ENCODE data around the gene PRKN.

The PRKN gene

GRCh38 chr6:161575523-161576254 lies 1151.9 kb downstream of the PRKN start:
- DNase-seq (ENCODE audit: low read depth in 2 of 2, low spot score in 1 of 2): no peak

GRCh38 chr6:161568885-161569456 lies 1158.6 kb downstream of the PRKN start:
- no peak for DNase-seq (ENCODE audit: low read depth in 2 of 2, low spot score in 1 of 2)

GRCh38 chr6:161564952-161565351 lies 1162.6 kb downstream of the PRKN start:
- DNase-seq (ENCODE audit: low read depth in 2 of 2, low spot score in 1 of 2): no peak

DNA sequence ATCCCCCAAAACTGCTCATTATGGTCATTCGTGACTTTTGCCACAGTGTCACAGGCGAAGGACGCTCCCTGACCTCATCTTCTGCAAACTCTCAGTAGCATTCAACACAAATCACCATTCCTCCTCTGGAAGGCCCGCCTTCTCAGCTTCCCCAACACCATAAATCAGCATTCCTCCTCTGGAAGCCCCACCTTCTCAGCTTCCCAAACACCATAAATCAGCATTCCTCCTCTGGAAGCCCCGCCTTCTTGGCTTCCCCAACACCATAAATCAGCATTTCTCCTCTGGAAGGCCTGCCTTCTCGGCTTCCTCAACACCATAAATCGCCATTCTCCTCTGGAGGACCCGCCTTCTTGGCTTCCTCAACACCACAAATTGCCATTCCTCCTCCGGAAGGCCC lies 1165.7 kb downstream of the PRKN start:
- no peak for DNase-seq (ENCODE audit: low read depth in 2 of 2, low spot score in 1 of 2)

DNA sequence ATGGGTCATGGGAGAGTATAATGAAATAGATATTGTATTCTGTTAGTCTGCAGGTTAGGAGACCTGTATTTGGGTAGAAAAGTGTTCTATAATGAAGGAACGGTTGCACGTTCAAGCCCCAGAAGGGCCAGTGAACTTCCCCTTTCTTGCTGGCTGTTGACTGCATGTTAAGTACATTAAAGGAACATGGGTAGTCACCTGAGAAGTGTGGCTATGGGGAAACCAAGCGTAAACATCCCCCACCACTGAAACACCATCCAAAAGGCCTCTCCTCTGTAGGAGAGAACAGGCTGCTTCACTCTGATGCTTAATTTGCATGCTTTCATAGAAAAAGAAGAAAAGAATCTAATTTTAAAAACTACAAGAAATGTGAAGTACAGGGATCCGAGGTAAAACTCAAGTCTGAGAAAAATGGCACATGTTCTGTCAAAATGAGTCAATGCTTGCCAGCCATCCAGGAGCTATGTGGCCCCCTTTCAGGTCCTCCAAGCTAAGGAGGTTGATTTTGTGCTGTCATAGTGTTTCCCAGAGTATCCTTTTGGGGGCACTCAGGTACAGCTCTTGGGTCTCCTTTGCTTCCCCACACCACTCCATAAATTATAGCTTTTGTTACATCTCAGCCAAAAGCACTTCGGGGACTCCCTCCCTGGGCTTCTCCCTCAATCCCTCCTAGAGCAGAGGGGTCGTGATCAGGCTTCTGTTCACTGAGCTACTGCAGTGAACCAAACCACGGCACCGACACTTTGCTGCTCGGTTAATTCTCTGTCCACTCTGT lies 1170.0 kb downstream of the PRKN start:
- DNase-seq (ENCODE audit: low read depth in 2 of 2, low spot score in 1 of 2): no peak

DNA sequence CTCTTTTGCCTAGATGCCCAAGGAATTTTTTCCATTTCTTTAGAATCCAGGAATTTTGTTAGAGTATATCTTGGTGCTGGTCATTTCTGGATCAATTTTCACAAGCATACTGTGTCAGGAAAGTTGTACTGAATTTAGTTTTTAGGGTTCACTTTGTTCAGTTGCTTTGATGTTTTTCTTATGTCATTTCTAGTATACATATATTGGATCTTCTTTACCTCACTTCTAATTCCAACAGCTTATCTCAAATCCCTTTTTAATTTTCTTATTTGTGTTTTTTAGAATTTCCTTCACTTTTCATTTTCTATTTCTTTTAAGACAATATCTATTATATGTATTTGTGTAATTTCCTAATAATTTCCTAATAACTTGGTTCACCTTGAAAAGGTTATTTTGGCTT lies 1172.7 kb downstream of the PRKN start:
- DNase-seq (ENCODE audit: low read depth in 2 of 2, low spot score in 1 of 2): no peak

DNA sequence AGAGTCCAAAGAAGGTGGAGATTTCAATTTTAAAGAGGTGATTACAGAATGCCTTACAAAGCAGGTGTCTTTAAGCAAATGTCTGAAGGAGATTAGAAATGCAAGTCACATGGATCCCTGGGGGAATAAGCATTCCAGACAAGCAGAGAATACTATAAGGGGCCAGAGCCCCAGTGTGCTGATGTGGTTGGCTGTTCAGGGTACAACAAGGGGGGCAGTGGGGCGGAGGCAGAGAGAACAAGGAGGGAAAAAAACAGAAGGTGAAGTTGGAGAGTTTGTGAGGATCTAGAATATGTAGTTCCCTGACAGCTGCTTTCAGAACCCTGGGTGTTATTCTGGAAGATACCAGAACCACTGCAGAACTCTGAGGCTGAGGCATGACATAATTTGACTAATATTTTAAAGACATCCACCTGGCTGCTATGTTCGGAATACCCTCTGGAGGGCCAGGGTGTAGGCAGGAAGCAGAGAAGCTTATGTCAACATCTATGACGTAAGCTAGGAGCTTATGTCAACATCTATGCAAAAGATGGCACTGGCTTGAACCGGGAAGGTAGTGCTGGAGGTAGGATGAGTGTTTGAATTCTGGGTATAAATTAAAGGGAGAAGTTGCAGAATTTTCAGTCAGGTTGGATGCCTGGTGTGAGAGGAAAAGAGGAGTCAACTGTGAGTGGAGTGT lies 1177.5 kb downstream of the PRKN start:
- no peak for DNase-seq (ENCODE audit: low read depth in 2 of 2, low spot score in 1 of 2)

GRCh38 chr6:161548713-161549296 lies 1178.8 kb downstream of the PRKN start:
- no peak for DNase-seq (ENCODE audit: low read depth in 2 of 2, low spot score in 1 of 2)

- no peak for DNase-seq (ENCODE audit: low read depth in 2 of 2, low spot score in 1 of 2)
These were observed 1179.9 kb downstream of the PRKN start for GRCh38 chr6:161547617-161548016.

GRCh38 chr6:161546632-161547031 lies 1180.9 kb downstream of the PRKN start:
- no peak for DNase-seq (ENCODE audit: low read depth in 2 of 2, low spot score in 1 of 2)

DNA sequence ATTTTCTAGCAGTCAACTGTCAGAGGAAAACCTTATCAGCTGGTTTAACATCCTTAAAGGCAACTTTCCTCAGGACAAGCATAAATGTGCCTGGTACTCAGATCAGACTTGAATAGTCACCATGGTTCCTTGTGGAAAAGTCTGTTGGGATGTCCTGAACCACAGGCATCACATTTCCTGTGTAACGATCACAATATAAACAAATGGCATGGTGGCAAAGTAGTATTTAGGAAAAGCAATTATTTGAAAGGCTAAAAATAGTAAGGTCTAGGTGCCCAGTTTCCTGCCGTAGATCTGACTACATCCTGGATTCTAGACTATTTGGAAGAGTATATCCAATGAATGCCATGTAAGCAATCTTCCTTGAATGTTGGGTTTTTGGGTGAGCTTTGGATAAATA lies 1181.8 kb downstream of the PRKN start:
- no peak for DNase-seq (ENCODE audit: low read depth in 2 of 2, low spot score in 1 of 2)

DNA sequence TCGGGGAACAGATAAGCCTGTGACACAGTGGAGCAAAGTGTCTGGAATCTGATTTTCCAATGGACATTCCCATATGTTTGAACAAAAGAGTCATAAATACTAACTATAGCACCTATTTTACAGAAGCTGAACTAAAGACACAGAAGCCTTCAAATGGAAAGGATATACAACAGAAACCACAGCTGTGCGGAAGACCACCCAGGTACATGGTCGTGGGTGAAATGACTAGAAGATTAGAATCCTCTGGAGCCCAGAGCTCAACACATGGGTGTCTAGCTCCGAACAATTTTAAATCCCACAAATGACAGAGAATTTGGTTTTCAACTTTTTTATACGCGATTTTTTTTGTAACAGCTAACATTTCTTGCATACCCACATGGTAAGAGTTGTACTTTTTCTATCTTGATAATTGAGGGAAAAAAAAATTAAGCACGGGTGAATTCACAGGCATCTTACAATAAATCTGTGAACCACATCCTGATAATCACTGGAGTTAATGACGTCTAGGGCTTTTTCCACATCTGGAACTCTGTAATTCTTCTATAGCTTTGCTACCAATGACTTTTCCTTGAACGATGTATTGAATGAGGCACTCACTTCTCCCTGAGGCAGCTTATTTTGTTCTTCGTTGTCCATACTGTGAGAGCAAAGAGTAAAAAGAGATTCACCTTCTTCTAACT lies 1182.6 kb downstream of the PRKN start:
- DNase-seq (ENCODE audit: low read depth in 2 of 2, low spot score in 1 of 2): no peak

- DNase-seq (ENCODE audit: low read depth in 2 of 2, low spot score in 1 of 2): no peak
These were observed 1183.8 kb downstream of the PRKN start for GRCh38 chr6:161543684-161544309.

DNA sequence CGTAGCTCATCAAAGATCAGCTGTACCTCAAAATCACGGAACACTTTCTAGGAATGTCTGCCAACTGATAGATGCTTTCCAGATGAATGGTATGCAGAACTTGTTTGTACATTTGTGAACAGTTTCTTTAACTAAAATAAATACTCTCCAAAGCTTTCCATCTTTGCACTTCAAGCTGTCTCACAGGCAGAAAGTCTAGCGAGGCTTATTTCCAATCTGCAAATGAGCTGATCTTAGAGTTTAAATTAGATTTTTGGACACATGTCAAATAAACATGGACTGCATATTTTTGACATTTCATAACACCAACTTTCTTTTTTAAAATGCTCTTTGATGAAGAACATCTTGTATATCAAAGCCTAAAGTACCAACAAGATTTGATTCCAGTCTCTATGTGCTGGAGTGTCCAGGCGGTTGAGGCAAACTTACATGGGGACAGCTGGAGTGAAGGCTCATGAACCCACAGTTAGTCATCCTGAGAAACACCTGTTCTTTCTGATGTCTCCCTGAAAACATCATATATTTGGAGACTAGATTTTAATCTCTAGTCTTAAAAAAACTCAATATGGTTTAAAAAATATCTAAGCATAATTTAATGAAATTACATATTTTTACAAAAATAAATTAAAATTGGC lies 1185.1 kb downstream of the PRKN start:
- DNase-seq (ENCODE audit: low read depth in 2 of 2, low spot score in 1 of 2): no peak

- DNase-seq (ENCODE audit: low read depth in 2 of 2, low spot score in 1 of 2): no peak
These were observed 1187.0 kb downstream of the PRKN start for GRCh38 chr6:161540532-161540931.

GRCh38 chr6:161536224-161536630 lies 1191.3 kb downstream of the PRKN start:
- DNase-seq (ENCODE audit: low read depth in 2 of 2, low spot score in 1 of 2): no peak

DNA sequence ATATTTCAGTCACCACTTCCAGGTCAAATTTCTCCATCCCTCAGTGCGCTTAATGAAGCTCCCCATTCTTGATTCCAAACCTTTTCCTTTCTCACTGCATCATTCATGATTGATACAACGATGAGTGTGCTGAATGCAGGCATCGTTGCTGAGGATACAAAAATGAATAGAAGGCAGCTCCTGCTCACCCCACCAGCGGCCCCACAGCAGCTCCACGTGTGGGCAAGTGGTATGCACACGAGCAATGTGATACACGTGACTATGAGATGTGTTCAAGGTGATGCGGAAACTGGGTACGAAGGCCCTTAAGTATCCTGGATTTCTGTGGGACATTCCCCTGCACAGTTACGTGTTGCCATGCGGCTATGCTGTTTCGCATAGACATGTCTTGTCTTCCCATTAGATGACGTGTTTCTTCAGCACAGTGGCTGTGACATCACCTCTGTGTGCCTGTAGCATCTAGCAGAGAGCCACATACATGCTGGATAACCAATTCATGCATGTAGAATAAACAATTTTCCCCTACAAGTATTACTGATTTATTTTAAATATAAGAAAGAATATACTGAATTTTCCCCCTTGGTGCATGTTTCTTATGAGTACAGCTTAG lies 1193.2 kb downstream of the PRKN start:
- no peak for DNase-seq (ENCODE audit: low read depth in 2 of 2, low spot score in 1 of 2)

DNA sequence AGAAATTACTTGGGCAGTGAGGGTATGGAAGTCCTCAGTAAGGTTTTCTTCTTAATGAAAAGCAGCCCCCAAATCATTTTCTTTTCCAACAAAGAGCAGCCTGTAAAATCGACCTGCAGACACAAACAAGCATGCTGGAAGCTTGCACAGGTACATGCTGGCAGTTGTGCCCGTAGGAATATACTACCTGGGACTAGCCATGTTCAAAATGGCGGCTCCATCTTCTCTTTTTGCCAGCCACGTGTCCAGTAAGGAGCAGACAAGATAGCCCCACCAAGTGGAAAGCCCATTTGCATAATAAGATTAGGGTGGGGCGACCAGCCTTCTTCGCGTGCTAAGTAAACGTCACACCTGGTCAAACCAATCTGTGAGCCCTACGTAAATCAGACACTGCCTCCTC lies 1194.3 kb downstream of the PRKN start:
- DNase-seq (ENCODE audit: low read depth in 2 of 2, low spot score in 1 of 2): no peak

DNA sequence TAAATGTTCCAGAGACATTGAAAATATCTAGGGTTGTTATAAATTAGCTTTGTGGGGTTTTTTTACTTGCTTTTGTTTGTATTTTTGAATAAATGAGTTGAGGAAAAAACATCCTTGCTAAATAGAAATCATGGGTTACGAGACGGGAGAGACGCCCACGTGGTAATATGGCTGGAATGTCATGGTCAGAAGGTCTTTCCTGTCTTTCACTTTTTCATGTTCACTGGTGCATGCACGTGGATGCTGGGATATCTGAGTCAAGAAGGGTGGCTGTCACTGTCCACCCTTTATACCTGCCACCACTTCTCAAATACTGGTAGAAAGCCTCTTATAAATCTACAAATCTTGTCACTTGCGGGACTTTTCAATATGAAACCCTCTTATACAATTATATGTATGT lies 1195.0 kb downstream of the PRKN start:
- DNase-seq (ENCODE audit: low read depth in 2 of 2, low spot score in 1 of 2): no peak

Measured in stimulated activated CD8-positive, alpha-beta memory T cell treated with anti-CD3 and anti-CD28 coated beads, Interleukin-4, amount 100 ng/mL, for 1 hour (primary cell).